Cardiac muscle cell (in vitro differentiated cells and primary cell): Measurements from ENCODE around the gene ACBD4. TPM values are rescaled to one million over a fixed set of nuclear protein-coding genes. Genes with fewer than 3 reads are reported as not detected.

Experiments
- DNase-seq, 2 donors: peaks; one replicate each; pipeline versions ENCODE4 v3.0.0 to v3.0.0-alpha.2; 2010 to 2017; ENCODE audit warnings: low read depth in 1 of 2, low spot score in 1 of 2
- H3K27ac ChIP-seq: fragments of 200-600 bp; sonication (generic); 2 replicates; pipeline ENCODE4 v1.5.1; 2016
- H3K27me3 ChIP-seq: fragments of 200-600 bp; sonication (generic); 2 replicates; pipeline ENCODE4 v1.6.0; 2016; ENCODE audit warnings: control low read depth
- H3K36me3 ChIP-seq: fragments of 200-600 bp; sonication (generic); 2 replicates; pipeline ENCODE4 v1.5.1; 2016; ENCODE audit warnings: control low read depth
- H3K4me1 ChIP-seq: fragments of 200-600 bp; sonication (generic); 2 replicates; pipeline ENCODE4 v1.8.1; 2017; ENCODE audit warnings: low read depth, mild to moderate bottlenecking, mixed run types
- H3K4me3 ChIP-seq: fragments of 200-600 bp; sonication (generic); 2 replicates; pipeline ENCODE4 v1.5.1; 2016; ENCODE audit warnings: mild to moderate bottlenecking
- H3K9me3 ChIP-seq: fragments of 200-600 bp; sonication (generic); 2 replicates; pipeline ENCODE4 v1.5.1; 2017; ENCODE audit warnings: low read depth, mild to moderate bottlenecking, control low read depth
- CTCF ChIP-seq: IDR thresholded peaks from 2 replicates; pipeline ENCODE4 v1.5.1; 2012; ENCODE audit warnings: low read depth, mild to moderate bottlenecking, low read length
- polyA plus RNA-seq: library from polyadenylated mRNA; unstranded; fragments of >200 nt; fragmentation: Nextera tagmentation; extraction: Ambion mirVana; gene quantifications from 2 replicates; pipeline ENCODE4 v1.2.1, GENCODE V29; 2016
- total RNA-seq: library from RNA; depleted of rRNA; stranded (reverse); fragments of >200 nt; gene quantifications from 2 replicates; pipeline ENCODE4 v1.2.3, GENCODE V29; 2016

Gene ACBD4
- total and polyA plus RNA-seq, 2 experiments from 2014 or later = 20.5 to 29.3 TPM

- TF ChIP-seq CTCF = no peak
Observed at GRCh38 chr17:45189009-45189408, 53.5 kb downstream of the ACBD4 start.

GRCh38 chr17:45190503-45191255, 55.2 kb downstream of the ACBD4 start:
- Histone ChIP-seq H3K9me3 (no peaks in the 10 kb centered on the region), H3K4me3 (no peak overlapping the region), H3K27me3 (no peaks in the 10 kb centered on the region), H3K27ac (no peak overlapping the region), H3K36me3 (no peaks in the 10 kb centered on the region), H3K4me1 (no peaks in the 10 kb centered on the region)
- DNase-seq = no peak
- TF ChIP-seq CTCF = no peak

More at GRCh38 chr17:45189009-45189408, 53.5 kb downstream of the ACBD4 start:
- no peak overlapping the region for H3K27ac ChIP-seq
- no peaks in the 10 kb centered on the region for H3K9me3 ChIP-seq
- DNase-seq = no peak
- no peaks in the 10 kb centered on the region for H3K36me3 ChIP-seq
- H3K27me3 ChIP-seq = no peaks in the 10 kb centered on the region
- no peak overlapping the region for H3K4me3 ChIP-seq
- H3K4me1 ChIP-seq = no peaks in the 10 kb centered on the region

Other genes with a start within 250 kb of the ACBD4 start
- gene EFTUD2, start 236.2 kb upstream of the ACBD4 start, total RNA-seq = 101 and 151 TPM in 2 replicates
- 105 and 141 TPM in 2 replicates for gene EFTUD2, start 236.2 kb upstream of the ACBD4 start, polyA plus RNA-seq
- 3.5 and 11.0 TPM in 2 replicates for gene GFAP, start 220.2 kb upstream of the ACBD4 start, total RNA-seq
- gene GFAP, start 220.2 kb upstream of the ACBD4 start, polyA plus RNA-seq = 4.0 and 7.0 TPM in 2 replicates
- gene KIF18B, start 187.9 kb upstream of the ACBD4 start, total RNA-seq = 4.2 and 21.1 TPM in 2 replicates
- gene KIF18B, start 187.9 kb upstream of the ACBD4 start, polyA plus RNA-seq = 4.1 and 22.2 TPM in 2 replicates
- 24.6 and 25.2 TPM in 2 replicates for gene C1QL1, start 167.4 kb upstream of the ACBD4 start, total RNA-seq
- gene C1QL1, start 167.4 kb upstream of the ACBD4 start, polyA plus RNA-seq = 38.6 and 44.0 TPM in 2 replicates
- gene DCAKD, start 84.1 kb upstream of the ACBD4 start, total RNA-seq = 113 and 141 TPM in 2 replicates
- gene DCAKD, start 84.1 kb upstream of the ACBD4 start, polyA plus RNA-seq = 60.6 and 66.0 TPM in 2 replicates
- gene NMT1, start 74.4 kb upstream of the ACBD4 start, total RNA-seq = 83.1 and 113 TPM in 2 replicates
- 85.2 and 92.9 TPM in 2 replicates for gene NMT1, start 74.4 kb upstream of the ACBD4 start, polyA plus RNA-seq
- 41.0 and 66.3 TPM in 2 replicates for gene PLCD3, start 3.2 kb upstream of the ACBD4 start, total RNA-seq
- gene PLCD3, start 3.2 kb upstream of the ACBD4 start, polyA plus RNA-seq = 36.0 and 41.7 TPM in 2 replicates
- gene HEXIM1, start 12.8 kb downstream of the ACBD4 start, total RNA-seq = 20.9 and 34.8 TPM in 2 replicates
- gene HEXIM1, start 12.8 kb downstream of the ACBD4 start, polyA plus RNA-seq = 17.7 and 17.9 TPM in 2 replicates
- 17.6 and 21.3 TPM in 2 replicates for gene HEXIM2, start 26.2 kb downstream of the ACBD4 start, total RNA-seq
- 14.5 and 22.3 TPM in 2 replicates for gene HEXIM2, start 26.2 kb downstream of the ACBD4 start, polyA plus RNA-seq
- 0.51 and 0.95 TPM in 2 replicates for gene FMNL1, start 86.2 kb downstream of the ACBD4 start, total RNA-seq
- gene FMNL1, start 86.2 kb downstream of the ACBD4 start, polyA plus RNA-seq = 0.83 and 1.2 TPM in 2 replicates
- gene SPATA32, start 126.4 kb downstream of the ACBD4 start, total RNA-seq = 0.45 TPM in 1 of 2 replicates, not detected in the other
- not detected in 2 replicates for gene SPATA32, start 126.4 kb downstream of the ACBD4 start, polyA plus RNA-seq
- gene MAP3K14, start 181.3 kb downstream of the ACBD4 start, total RNA-seq = 2.9 and 3.6 TPM in 2 replicates
- 1.3 and 3.7 TPM in 2 replicates for gene MAP3K14, start 181.3 kb downstream of the ACBD4 start, polyA plus RNA-seq